Liver (tissue), 9 donors: Measurements from ENCODE around the gene UBC. TPM values are rescaled to one million over a fixed set of nuclear protein-coding genes. Genes with fewer than 3 reads are reported as not detected.

ENCODE experiments used
- DNase-seq: peaks from one replicate; pipeline ENCODE4 v3.0.0-alpha.2; 2017; ENCODE audit warnings: low spot score
- H3K27ac ChIP-seq, 2 donors: one replicate each; pipeline ENCODE4 v1.7.0; 2013; ENCODE audit warnings: inconsistent platforms in 2 of 2, low read length in 2 of 2, control low read depth in 1 of 2, low read depth in 1 of 2, mild to moderate bottlenecking in 1 of 2
- H3K27me3 ChIP-seq, 4 donors: one replicate each; pipeline versions ENCODE4 v1.6.1 to v1.7.0; 2013; ENCODE audit warnings: low read length in 3 of 4, inconsistent platforms in 1 of 4, mild to moderate bottlenecking in 1 of 4, moderate library complexity in 1 of 4; ENCODE audit not compliant: control insufficient read depth in 4 of 4, insufficient read depth in 4 of 4
- H3K36me3 ChIP-seq, 4 donors: one replicate each; pipeline versions ENCODE4 v1.6.1 to v1.7.0; 2013; ENCODE audit warnings: low read length in 3 of 4, mild to moderate bottlenecking in 3 of 4, low read depth in 1 of 4, moderate library complexity in 1 of 4; ENCODE audit not compliant: control insufficient read depth in 4 of 4, insufficient read depth in 3 of 4
- H3K4me1 ChIP-seq, 4 donors: one replicate each; pipeline versions ENCODE4 v1.6.1 to v1.7.0; 2013; ENCODE audit warnings: low read length in 3 of 4, mild to moderate bottlenecking in 3 of 4, moderate library complexity in 1 of 4; ENCODE audit not compliant: control insufficient read depth in 4 of 4, insufficient read depth in 4 of 4
- H3K4me3 ChIP-seq, 3 donors: one replicate each; pipeline versions ENCODE4 v1.6.1 to v1.7.0; 2013; ENCODE audit warnings: low read length in 3 of 3, control low read depth in 1 of 3, low read depth in 1 of 3, mild to moderate bottlenecking in 1 of 3
- H3K9ac ChIP-seq, 2 donors: one replicate each; pipeline ENCODE4 v1.7.0; 2013; ENCODE audit warnings: low read length in 2 of 2, mild to moderate bottlenecking in 2 of 2, moderate library complexity in 2 of 2, control low read depth in 1 of 2, low read depth in 1 of 2
- H3K9me3 ChIP-seq, 4 donors: one replicate each; pipeline versions ENCODE4 v1.6.1 to v1.7.0; 2013; ENCODE audit warnings: low read length in 3 of 4; ENCODE audit not compliant: control insufficient read depth in 4 of 4
- ATF3 ChIP-seq: IDR thresholded peaks from 2 replicates; pipeline ENCODE4 v1.6.1; 2016; ENCODE audit warnings: antibody characterized with exemption
- CTCF ChIP-seq: fragments of 150-350 bp; IDR thresholded peaks from 2 replicates; pipeline ENCODE4 v1.5.1; 2017; ENCODE audit warnings: improper control_type of control experiment, low read depth, low read length; ENCODE audit not compliant: missing input control
- EGR1 ChIP-seq, 2 donors: IDR thresholded peaks; 2 replicates each; pipeline ENCODE4 v1.6.1; 2016 to 2018; ENCODE audit warnings: antibody characterized with exemption in 2 of 2, low read depth in 2 of 2
- FOXA1 ChIP-seq: IDR thresholded peaks from 2 replicates; pipeline ENCODE4 v1.6.1; 2016; ENCODE audit warnings: antibody characterized with exemption
- FOXA2 ChIP-seq: IDR thresholded peaks from 2 replicates; pipeline ENCODE4 v1.6.1; 2016; ENCODE audit warnings: antibody characterized with exemption
- GABPA ChIP-seq, 2 donors: IDR thresholded peaks in 1 of 2; conservative IDR thresholded peaks in 1 of 2; 2 replicates each; pipeline ENCODE4 v1.6.1; 2016; ENCODE audit warnings: antibody characterized with exemption in 2 of 2, mild to moderate bottlenecking in 1 of 2, moderate library complexity in 1 of 2
- HNF4A ChIP-seq, 2 donors: conservative IDR thresholded peaks; 2 replicates each; pipeline ENCODE4 v1.6.1; 2016; ENCODE audit warnings: antibody characterized with exemption in 2 of 2, mild to moderate bottlenecking in 2 of 2
- HNF4G ChIP-seq: IDR thresholded peaks from 2 replicates; pipeline ENCODE4 v1.6.1; 2016; ENCODE audit warnings: antibody characterized with exemption
- JUND ChIP-seq, 2 donors: IDR thresholded peaks; 2 replicates each; pipeline ENCODE4 v1.6.1; 2016; ENCODE audit warnings: antibody characterized with exemption in 2 of 2
- MAX ChIP-seq: IDR thresholded peaks from 2 replicates; pipeline ENCODE4 v1.6.1; 2016; ENCODE audit warnings: antibody characterized with exemption
- NR2F2 ChIP-seq: IDR thresholded peaks from 2 replicates; pipeline ENCODE4 v1.6.1; 2016; ENCODE audit warnings: antibody characterized with exemption
- RAD21 ChIP-seq, 2 donors: IDR thresholded peaks; 2 replicates each; pipeline ENCODE4 v1.6.1; 2016; ENCODE audit warnings: antibody characterized with exemption in 2 of 2, mild to moderate bottlenecking in 2 of 2
- REST ChIP-seq: IDR thresholded peaks from 2 replicates; pipeline ENCODE4 v1.6.1; 2016; ENCODE audit warnings: antibody characterized with exemption, mild to moderate bottlenecking
- RXRA ChIP-seq, 2 donors: IDR thresholded peaks; 2 replicates each; pipeline ENCODE4 v1.6.1; 2017 to 2018; ENCODE audit warnings: antibody characterized with exemption in 2 of 2, mild to moderate bottlenecking in 1 of 2
- SP1 ChIP-seq: IDR thresholded peaks from 2 replicates; pipeline ENCODE4 v1.6.1; 2018; ENCODE audit warnings: antibody characterized with exemption, mild to moderate bottlenecking
- TAF1 ChIP-seq: conservative IDR thresholded peaks from 2 replicates; pipeline ENCODE4 v1.6.1; 2016; ENCODE audit warnings: antibody characterized with exemption, mild to moderate bottlenecking
- YY1 ChIP-seq: IDR thresholded peaks from 2 replicates; pipeline ENCODE4 v1.6.1; 2016; ENCODE audit warnings: antibody characterized with exemption, mild to moderate bottlenecking
- ZBTB33 ChIP-seq: IDR thresholded peaks from 2 replicates; pipeline ENCODE4 v1.6.1; 2016; ENCODE audit warnings: antibody characterized with exemption
- WGBS: extraction: QIAGEN DNeasy Blood & Tissue Kit; methylation state at CpG from one replicate; pipeline ENCODE4 v1.1.7; 2013; 5-methylcytosine and 5-hydroxymethylcytosine counted together
- polyA plus RNA-seq, 2 donors: library from polyadenylated mRNA; stranded (reverse) in 1 of 2; unstranded in 1 of 2; fragments of 200-250 nt in 1 of 2; fragments of >200 nt in 1 of 2; fragmentation: Nextera tagmentation in 1 of 2; extraction: Ambion mirVana in 1 of 2; gene quantifications; one replicate each; pipeline versions ENCODE4 v1.2.1 to v1.2.3, GENCODE V29; 2013 to 2015
- total RNA-seq, 2 donors: library from RNA; depleted of rRNA; stranded (reverse); fragments of >200 nt; gene quantifications; one replicate each; pipeline ENCODE4 v1.2.3, GENCODE V29; 2014
- donor health status: healthy.
- donor health status: healthy.
- donor health status: healthy.
- donor health status: healthy.
- donor health status: healthy.

Gene UBC
- total and polyA plus RNA-seq, 4 donors: 385 to 624 (median 468) TPM

- no peak for TF ChIP-seq REST
These were observed 42.1 kb upstream of the UBC start (continued) for GRCh38 chr12:124956571-124956970.

- no peaks in the 10 kb centered on the region for H3K9me3 ChIP-seq
- no peaks in the 10 kb centered on the region for H3K27me3 ChIP-seq
- no peak overlapping the region for H3K4me3 ChIP-seq
- DNase-seq: no peak
- no peak for TF ChIP-seq REST
- TF ChIP-seq RAD21 (IDR thresholded peaks at IDR 0.05): no peak
- TF ChIP-seq SP1: no peak
- no peak for TF ChIP-seq MAX
- no peak for TF ChIP-seq JUND (IDR thresholded peaks at IDR 0.05)
- no peak for TF ChIP-seq ZBTB33
- TF ChIP-seq ATF3: no peak
- no peak for TF ChIP-seq CTCF
- no peak for TF ChIP-seq HNF4G
- TF ChIP-seq NR2F2: no peak
- TF ChIP-seq GABPA (IDR thresholded peaks at IDR 0.05 in 1 of 2, conservative IDR thresholded peaks at IDR 0.05 in 1 of 2): no peak
- no peak for TF ChIP-seq EGR1 (IDR thresholded peaks at IDR 0.05; ENCODE audit: low read depth in 2 of 2)
- TF ChIP-seq RXRA (IDR thresholded peaks at IDR 0.05): no peak
- TF ChIP-seq YY1: no peak
- no peak for TF ChIP-seq FOXA1
- no peak for TF ChIP-seq FOXA2
- TF ChIP-seq TAF1: no peak
- TF ChIP-seq HNF4A (conservative IDR thresholded peaks at IDR 0.05): no peak
- no peak overlapping the region for H3K9ac ChIP-seq
- peaks cover 5 to 50% (median 14%) of the 10 kb centered on the region in 4 donors for H3K36me3 ChIP-seq
- no peaks in the 10 kb centered on the region for H3K4me1 ChIP-seq
- 96% methylated on average over 4 of the region's 4 CpGs for WGBS
- no peak overlapping the region for H3K27ac ChIP-seq
These were observed 40.3 kb upstream of the UBC start for GRCh38 chr12:124954771-124955170.
